Measurements from ENCODE around the gene CCDC68. TPM values are rescaled to one million over a fixed set of nuclear protein-coding genes. Genes with fewer than 3 reads are reported as not detected.

The CCDC68 gene
- total and polyA plus RNA-seq, 4 donors = 3.3 to 38.6 (median 9.1) TPM

DNA sequence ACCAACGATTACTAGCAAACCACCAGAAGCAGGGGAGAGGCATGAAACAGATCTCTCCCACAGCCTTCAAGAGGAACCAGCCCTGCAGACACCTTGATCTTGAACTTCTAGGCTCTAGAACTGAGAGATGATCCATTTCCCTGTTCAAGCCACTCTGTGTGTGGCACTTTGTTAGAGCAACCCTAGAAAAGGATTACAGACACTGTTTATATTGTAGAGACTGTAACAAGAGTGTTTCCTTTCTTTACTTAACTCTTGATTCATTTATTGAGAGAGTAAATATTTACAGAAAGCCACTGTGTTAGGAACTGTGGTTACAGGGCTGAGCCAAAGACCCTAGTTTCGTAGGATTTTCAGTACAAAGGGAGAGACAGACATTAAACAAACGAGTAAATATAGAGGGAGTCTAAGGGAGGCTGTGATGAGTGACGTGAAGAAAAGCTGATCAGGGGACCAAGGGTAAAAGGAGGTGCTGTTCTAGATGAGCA lies 10.9 kb downstream of the CCDC68 start:
- 68% methylated on average over 4 of the region's 4 CpGs for WGBS (ENCODE audit: insufficient coverage)
- Histone ChIP-seq H3K4me1 (ENCODE audit: control insufficient read depth, insufficient read depth, low read length) (no peaks in the 10 kb centered on the region), H3K36me3 (ENCODE audit: control insufficient read depth, insufficient read depth, low read length) (no peaks in the 10 kb centered on the region), H3K9me3 (ENCODE audit: control insufficient read depth, insufficient read depth, low read length) (no peaks in the 10 kb centered on the region), H3K27me3 (ENCODE audit: control insufficient read depth, insufficient read depth, low read length) (no peaks in the 10 kb centered on the region), H3K4me3 (ENCODE audit: low read depth, low read length) (no peak overlapping the region), H3K27ac (ENCODE audit: low read depth, low read length) (no peak overlapping the region)
- DNase-seq (ENCODE audit: low read depth in 4 of 6, low spot score in 6 of 6) = no peak

DNA sequence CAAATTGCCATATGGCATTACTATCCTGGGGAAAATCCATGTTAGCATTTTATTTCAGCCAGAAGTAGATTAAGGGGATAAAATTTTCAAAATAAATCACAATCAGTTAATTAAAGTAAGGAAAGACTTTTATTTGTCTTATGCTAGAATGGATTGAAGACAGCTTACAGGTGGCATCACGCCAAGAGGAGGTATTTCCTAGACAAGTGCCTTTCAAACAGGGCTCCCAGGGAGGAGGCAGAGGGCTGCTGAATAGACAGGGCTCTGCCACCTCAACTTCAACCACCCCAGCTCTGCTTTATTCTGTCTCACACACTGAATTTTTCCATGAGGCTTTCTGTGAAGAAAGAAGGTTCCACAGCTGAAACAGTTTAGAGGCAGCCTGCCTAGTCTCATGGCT lies 12.2 kb downstream of the CCDC68 start:
- H3K4me3 ChIP-seq (ENCODE audit: low read depth, low read length) = no peak overlapping the region
- no CpG with 5 or more reads among the region's 1 CpG for WGBS (ENCODE audit: insufficient coverage)

DNA sequence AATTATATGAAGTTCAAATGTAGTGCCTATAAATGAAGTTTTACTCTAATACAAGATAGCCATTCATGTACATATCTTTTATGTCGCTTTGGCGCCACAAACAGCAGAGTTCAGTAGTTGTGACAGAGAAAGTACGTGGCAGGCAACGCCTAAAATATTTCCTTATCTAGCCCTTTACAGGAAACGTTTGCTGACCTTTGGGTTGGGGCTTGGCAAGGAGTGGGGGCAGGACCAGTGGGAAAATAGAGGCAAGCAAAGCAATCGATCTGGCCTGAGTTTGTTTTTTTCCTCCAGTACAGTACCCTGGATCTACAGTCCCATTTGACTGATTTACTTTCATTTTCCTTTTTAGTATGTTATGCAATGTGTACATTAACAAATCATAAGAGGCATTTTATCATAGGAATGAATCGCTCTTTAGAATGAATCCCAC lies 13.1 kb downstream of the CCDC68 start:
- Histone ChIP-seq H3K4me1 (ENCODE audit: control insufficient read depth, insufficient read depth, low read length) (no peaks in the 10 kb centered on the region), H3K9me3 (ENCODE audit: control insufficient read depth, insufficient read depth, low read length) (no peaks in the 10 kb centered on the region), H3K27ac (ENCODE audit: low read depth, low read length) (peak overlapping the region; percentile 51), H3K4me3 (ENCODE audit: low read depth, low read length) (peak overlapping the region; percentile 22), H3K36me3 (ENCODE audit: control insufficient read depth, insufficient read depth, low read length) (no peaks in the 10 kb centered on the region), H3K27me3 (ENCODE audit: control insufficient read depth, insufficient read depth, low read length) (no peaks in the 10 kb centered on the region)
- DNase-seq (ENCODE audit: low read depth in 4 of 6, low spot score in 6 of 6) = no peak
- no CpG with 5 or more reads among the region's 7 CpGs for WGBS (ENCODE audit: insufficient coverage)

More for the DNA sequence above, 12.2 kb downstream of the CCDC68 start:
- H3K36me3 ChIP-seq (ENCODE audit: control insufficient read depth, insufficient read depth, low read length) = no peaks in the 10 kb centered on the region
- no peaks in the 10 kb centered on the region for H3K4me1 ChIP-seq (ENCODE audit: control insufficient read depth, insufficient read depth, low read length)
- peak in 1 of 6 donors; percentile 30 for DNase-seq (ENCODE audit: low read depth in 4 of 6, low spot score in 6 of 6)
- H3K27ac ChIP-seq (ENCODE audit: low read depth, low read length) = no peak overlapping the region
- no peaks in the 10 kb centered on the region for H3K9me3 ChIP-seq (ENCODE audit: control insufficient read depth, insufficient read depth, low read length)
- no peaks in the 10 kb centered on the region for H3K27me3 ChIP-seq (ENCODE audit: control insufficient read depth, insufficient read depth, low read length)

DNA sequence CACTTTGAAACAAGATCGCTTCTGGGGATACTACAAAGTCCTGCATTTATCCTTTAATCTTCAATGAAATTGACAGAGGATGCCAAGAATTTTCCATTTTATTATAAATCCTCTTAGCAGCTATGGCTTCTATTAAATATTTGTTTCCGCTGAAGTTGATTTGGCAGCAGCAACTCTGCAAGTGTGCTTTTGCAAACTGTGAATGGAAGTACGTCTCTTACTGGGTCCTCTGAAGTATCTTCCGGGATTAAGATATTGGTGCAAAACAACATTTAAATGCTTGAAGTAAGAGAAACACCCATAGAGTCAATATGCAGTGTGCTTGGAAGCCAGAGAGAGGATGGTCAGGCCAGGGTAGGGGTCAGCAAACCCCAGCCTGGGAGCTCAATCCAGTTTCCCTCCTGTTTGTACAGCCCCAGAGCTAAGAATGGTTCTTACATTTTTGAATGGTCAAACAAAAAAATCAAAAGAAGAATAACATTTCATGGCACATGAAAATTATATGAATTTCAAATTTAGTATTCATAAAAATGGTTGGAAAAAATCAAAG lies 13.6 kb downstream of the CCDC68 start:
- Histone ChIP-seq H3K9me3 (ENCODE audit: control insufficient read depth, insufficient read depth, low read length) (no peaks in the 10 kb centered on the region), H3K27me3 (ENCODE audit: control insufficient read depth, insufficient read depth, low read length) (no peaks in the 10 kb centered on the region), H3K36me3 (ENCODE audit: control insufficient read depth, insufficient read depth, low read length) (no peaks in the 10 kb centered on the region), H3K27ac (ENCODE audit: low read depth, low read length) (peak overlapping the region; percentile 15), H3K4me3 (ENCODE audit: low read depth, low read length) (peak overlapping the region; percentile 22), H3K4me1 (ENCODE audit: control insufficient read depth, insufficient read depth, low read length) (no peaks in the 10 kb centered on the region)
- WGBS (ENCODE audit: insufficient coverage) = 85% methylated on average over 3 of the region's 4 CpGs
- no peak for DNase-seq (ENCODE audit: low read depth in 4 of 6, low spot score in 6 of 6)

DNA sequence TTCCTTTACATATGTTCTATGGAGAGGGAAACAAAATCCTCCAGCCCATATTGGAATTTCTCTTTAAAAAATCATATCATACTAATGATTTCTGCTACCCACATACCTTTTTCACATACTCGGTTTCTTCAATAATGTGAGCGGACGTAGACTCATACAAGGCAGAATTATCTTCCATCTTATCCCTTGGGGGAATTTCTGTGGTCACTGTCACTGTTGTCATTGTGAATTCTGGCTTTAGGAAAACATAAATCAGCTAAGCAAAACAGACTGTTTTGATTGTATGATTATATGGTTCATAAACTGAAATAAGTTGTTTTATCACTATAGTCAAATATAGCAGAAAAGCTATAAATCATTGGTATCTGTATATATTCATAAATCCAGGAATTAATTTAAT lies 16.7 kb downstream of the CCDC68 start:
- no peak overlapping the region for H3K4me3 ChIP-seq (ENCODE audit: low read depth, low read length)
- no peaks in the 10 kb centered on the region for H3K4me1 ChIP-seq (ENCODE audit: control insufficient read depth, insufficient read depth, low read length)
- no peak overlapping the region for H3K27ac ChIP-seq (ENCODE audit: low read depth, low read length)
- no CpG with 5 or more reads among the region's 3 CpGs for WGBS (ENCODE audit: insufficient coverage)
- H3K27me3 ChIP-seq (ENCODE audit: control insufficient read depth, insufficient read depth, low read length) = no peaks in the 10 kb centered on the region
- no peaks in the 10 kb centered on the region for H3K9me3 ChIP-seq (ENCODE audit: control insufficient read depth, insufficient read depth, low read length)
- DNase-seq (ENCODE audit: low read depth in 4 of 6, low spot score in 6 of 6) = no peak
- no peaks in the 10 kb centered on the region for H3K36me3 ChIP-seq (ENCODE audit: control insufficient read depth, insufficient read depth, low read length)

DNA sequence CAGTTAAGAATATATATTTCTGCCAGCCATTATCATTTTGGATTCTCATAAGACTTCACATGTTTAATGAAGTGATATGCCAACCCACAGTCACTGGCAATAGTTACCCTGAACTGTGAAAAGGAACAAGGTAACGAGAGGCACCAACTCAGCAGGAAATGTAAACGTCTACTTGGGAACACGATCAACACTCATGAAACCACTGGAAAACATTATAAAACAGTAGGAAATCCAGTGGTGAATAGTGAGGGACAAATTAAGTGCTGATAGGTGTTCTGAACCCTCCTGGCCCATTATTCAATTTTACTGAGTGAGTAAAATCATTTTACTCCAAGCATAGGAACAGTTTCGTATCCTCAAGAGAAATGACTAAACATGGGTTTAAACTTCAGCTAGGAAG lies 17.1 kb downstream of the CCDC68 start:
- no CpG with 5 or more reads among the region's 4 CpGs for WGBS (ENCODE audit: insufficient coverage)
- H3K27ac ChIP-seq (ENCODE audit: low read depth, low read length) = no peak overlapping the region
- no peak overlapping the region for H3K4me3 ChIP-seq (ENCODE audit: low read depth, low read length)
- H3K9me3 ChIP-seq (ENCODE audit: control insufficient read depth, insufficient read depth, low read length) = no peaks in the 10 kb centered on the region
- no peaks in the 10 kb centered on the region for H3K36me3 ChIP-seq (ENCODE audit: control insufficient read depth, insufficient read depth, low read length)
- H3K27me3 ChIP-seq (ENCODE audit: control insufficient read depth, insufficient read depth, low read length) = no peaks in the 10 kb centered on the region
- peak in 1 of 6 donors; percentile 26 for DNase-seq (ENCODE audit: low read depth in 4 of 6, low spot score in 6 of 6)
- H3K4me1 ChIP-seq (ENCODE audit: control insufficient read depth, insufficient read depth, low read length) = no peaks in the 10 kb centered on the region

DNA sequence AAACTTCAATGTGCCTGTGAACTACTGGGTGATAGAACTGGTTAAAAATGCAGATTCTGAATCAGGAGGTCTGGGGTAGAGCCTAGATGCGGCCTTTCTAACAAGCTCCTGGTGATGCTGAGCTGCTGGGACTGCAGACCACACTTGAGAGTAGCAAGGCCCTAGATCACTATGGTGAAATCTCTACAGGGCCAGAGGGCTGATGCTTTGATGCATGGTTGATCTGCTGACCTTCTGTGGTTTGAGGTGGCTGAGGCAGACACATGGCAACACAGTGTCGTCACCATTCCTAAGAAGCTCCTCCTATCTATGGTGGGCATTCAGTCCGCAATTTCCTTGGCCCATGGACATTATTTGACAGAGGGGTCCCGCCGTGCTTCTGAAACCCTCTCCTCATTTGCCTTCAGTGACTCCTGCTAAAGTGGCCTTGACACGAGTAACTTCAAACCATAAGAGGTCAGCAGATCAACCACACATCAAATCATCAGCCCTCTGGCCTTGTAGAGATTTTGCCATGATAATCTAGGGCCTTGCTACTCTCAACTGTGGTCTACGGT lies 19.8 kb downstream of the CCDC68 start:
- no peaks in the 10 kb centered on the region for H3K27me3 ChIP-seq (ENCODE audit: control insufficient read depth, insufficient read depth, low read length)
- no peak for DNase-seq (ENCODE audit: low read depth in 4 of 6, low spot score in 6 of 6)
- H3K27ac ChIP-seq (ENCODE audit: low read depth, low read length) = no peak overlapping the region
- no peaks in the 10 kb centered on the region for H3K36me3 ChIP-seq (ENCODE audit: control insufficient read depth, insufficient read depth, low read length)
- 96% methylated on average over 7 of the region's 7 CpGs for WGBS (ENCODE audit: insufficient coverage)
- no peaks in the 10 kb centered on the region for H3K9me3 ChIP-seq (ENCODE audit: control insufficient read depth, insufficient read depth, low read length)
- no peaks in the 10 kb centered on the region for H3K4me1 ChIP-seq (ENCODE audit: control insufficient read depth, insufficient read depth, low read length)
- no peak overlapping the region for H3K4me3 ChIP-seq (ENCODE audit: low read depth, low read length)

DNA sequence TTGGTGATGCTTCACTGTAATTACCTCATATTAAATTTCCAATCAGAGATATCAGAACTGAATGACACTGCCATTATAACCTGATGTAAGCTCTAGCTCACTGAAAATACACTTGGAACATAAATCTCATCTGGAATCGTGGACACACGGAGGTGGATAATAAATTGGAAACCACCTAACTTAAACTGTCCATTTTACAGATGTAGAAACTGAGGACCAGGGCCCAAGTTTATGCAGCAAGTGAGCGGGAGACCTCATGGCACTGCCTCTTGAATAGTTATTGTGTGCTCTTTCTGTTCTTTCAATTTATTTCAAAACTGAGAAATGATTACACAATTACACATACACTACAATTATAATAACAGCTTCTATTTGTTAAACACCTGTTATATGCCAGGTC lies 20.8 kb downstream of the CCDC68 start:
- no CpG with 5 or more reads among the region's 3 CpGs for WGBS (ENCODE audit: insufficient coverage)
- no peak overlapping the region for H3K4me3 ChIP-seq (ENCODE audit: low read depth, low read length)
- no peaks in the 10 kb centered on the region for H3K36me3 ChIP-seq (ENCODE audit: control insufficient read depth, insufficient read depth, low read length)
- DNase-seq (ENCODE audit: low read depth in 4 of 6, low spot score in 6 of 6) = no peak
- H3K9me3 ChIP-seq (ENCODE audit: control insufficient read depth, insufficient read depth, low read length) = no peaks in the 10 kb centered on the region
- no peak overlapping the region for H3K27ac ChIP-seq (ENCODE audit: low read depth, low read length)
- no peaks in the 10 kb centered on the region for H3K27me3 ChIP-seq (ENCODE audit: control insufficient read depth, insufficient read depth, low read length)
- no peaks in the 10 kb centered on the region for H3K4me1 ChIP-seq (ENCODE audit: control insufficient read depth, insufficient read depth, low read length)

DNA sequence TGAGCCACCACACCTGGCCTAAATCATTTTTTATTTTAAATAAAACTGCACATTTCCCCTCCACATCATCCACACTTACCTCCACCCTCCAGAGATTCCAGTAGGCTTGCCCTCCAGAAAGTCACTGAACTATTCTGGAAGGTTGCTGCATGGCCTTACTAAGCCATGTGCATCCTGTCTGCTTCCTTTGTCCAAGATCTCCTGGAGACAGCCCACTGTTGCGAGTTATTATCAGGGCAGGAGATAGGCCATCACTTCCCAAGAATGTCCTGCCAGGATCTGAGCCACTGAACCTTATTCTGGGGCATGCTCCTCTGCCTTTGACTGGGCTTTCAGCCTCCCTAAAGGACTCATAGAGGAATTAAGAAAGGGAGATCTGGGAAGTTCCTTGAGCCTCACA lies 26.8 kb downstream of the CCDC68 start:
- H3K4me3 ChIP-seq (ENCODE audit: low read depth, low read length) = no peak overlapping the region
- H3K9me3 ChIP-seq (ENCODE audit: control insufficient read depth, insufficient read depth, low read length) = no peaks in the 10 kb centered on the region
- no peak overlapping the region for H3K27ac ChIP-seq (ENCODE audit: low read depth, low read length)
- DNase-seq (ENCODE audit: low read depth in 4 of 6, low spot score in 6 of 6) = no peak
- H3K36me3 ChIP-seq (ENCODE audit: control insufficient read depth, insufficient read depth, low read length) = no peaks in the 10 kb centered on the region
- WGBS (ENCODE audit: insufficient coverage) = no CpG with 5 or more reads among the region's 1 CpG
- no peaks in the 10 kb centered on the region for H3K4me1 ChIP-seq (ENCODE audit: control insufficient read depth, insufficient read depth, low read length)
- H3K27me3 ChIP-seq (ENCODE audit: control insufficient read depth, insufficient read depth, low read length) = no peaks in the 10 kb centered on the region

DNA sequence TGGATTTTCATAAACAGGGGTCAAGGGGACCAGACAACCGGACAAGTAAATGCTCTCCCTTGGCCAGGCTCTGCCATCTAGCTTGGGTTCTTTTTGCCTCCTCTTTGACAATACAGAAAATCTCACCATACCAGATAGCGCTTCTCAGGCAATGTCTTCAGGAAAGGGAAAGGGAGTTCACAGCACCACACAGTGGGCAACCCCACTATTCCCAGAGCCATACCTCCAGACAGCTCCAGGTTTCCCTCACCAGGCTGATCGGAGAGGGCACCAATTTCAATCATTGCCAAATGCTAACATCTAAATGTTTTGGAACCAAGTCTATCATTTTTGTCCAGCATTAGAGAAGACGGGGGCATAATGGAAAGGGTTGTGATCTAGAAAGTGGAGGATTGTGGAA lies 28.1 kb downstream of the CCDC68 start:
- H3K36me3 ChIP-seq (ENCODE audit: control insufficient read depth, insufficient read depth, low read length) = no peaks in the 10 kb centered on the region
- no peaks in the 10 kb centered on the region for H3K27me3 ChIP-seq (ENCODE audit: control insufficient read depth, insufficient read depth, low read length)
- no peak for DNase-seq (ENCODE audit: low read depth in 4 of 6, low spot score in 6 of 6)
- no peaks in the 10 kb centered on the region for H3K4me1 ChIP-seq (ENCODE audit: control insufficient read depth, insufficient read depth, low read length)
- no peaks in the 10 kb centered on the region for H3K9me3 ChIP-seq (ENCODE audit: control insufficient read depth, insufficient read depth, low read length)
- H3K27ac ChIP-seq (ENCODE audit: low read depth, low read length) = no peak overlapping the region
- H3K4me3 ChIP-seq (ENCODE audit: low read depth, low read length) = no peak overlapping the region
- WGBS (ENCODE audit: insufficient coverage) = 95% methylated on average over 2 of the region's 4 CpGs
